IMR-90 (cell line): Measurements from ENCODE around the gene MS4A5. TPM values are rescaled to one million over a fixed set of nuclear protein-coding genes. Genes with fewer than 3 reads are reported as not detected.

ENCODE experiments used
- ATAC-seq: fragments of 200-7000 bp; cut with Tn5 transposase; 2 replicates; pipeline ENCODE4 v1.9.1; 2020; ENCODE audit warnings: low read depth, mild to moderate bottlenecking, moderate library complexity
- BruUV-seq: library from RNA; stranded (reverse); fragments of 400-500 nt; replicated peaks from 2 replicates; lab custom pipeline; 2021; lab: Mats Ljungman, UMichigan
- CTCF ChIA-PET: fragments of 300-600 bp; formaldehyde crosslinking; extraction: SDS; loops from one replicate; lab custom pipeline; 2021; ENCODE audit warnings: antibody characterized with exemption; lab: Yijun Ruan, JAX
- POLR2A ChIA-PET: fragments of 300-600 bp; sonication (Branson Sonifier 250); formaldehyde crosslinking; loops from one replicate; lab custom pipeline; 2022; ENCODE audit warnings: antibody characterized with exemption; ENCODE audit not compliant: unreplicated experiment; lab: Charles Lee
- DNase-seq: peaks from one replicate; pipeline ENCODE4 v3.0.0; 2013
- H2AFZ ChIP-seq: replicated peaks from 2 replicates; pipeline ENCODE3; 2013; ENCODE audit warnings: low read length, mild to moderate bottlenecking; ENCODE audit not compliant: poor library complexity
- H2AK5ac ChIP-seq: 2 replicates; pipeline ENCODE4 v1.6.1; 2013; ENCODE audit warnings: low read depth, low read length, inconsistent platforms
- H2AK9ac ChIP-seq: replicated peaks from 2 replicates; pipeline ENCODE3; 2013; ENCODE audit warnings: mild to moderate bottlenecking, low read depth, low read length, moderate library complexity; ENCODE audit not compliant: poor library complexity
- H2BK120ac ChIP-seq: 2 replicates; pipeline ENCODE4 v1.6.1; 2013; ENCODE audit warnings: low read depth, low read length, inconsistent platforms
- H2BK15ac ChIP-seq: 3 replicates; pipeline ENCODE4 v1.6.1; 2013; ENCODE audit warnings: low read depth, low read length, inconsistent platforms
- H2BK20ac ChIP-seq: 2 replicates; pipeline ENCODE4 v1.6.1; 2013; ENCODE audit warnings: low read depth, mild to moderate bottlenecking, inconsistent platforms, low read length, moderate library complexity
- H2BK5ac ChIP-seq: 2 replicates; pipeline ENCODE4 v1.6.1; 2013; ENCODE audit warnings: mild to moderate bottlenecking, low read depth, low read length, inconsistent platforms; ENCODE audit not compliant: poor library complexity, severe bottlenecking
- H3K14ac ChIP-seq: replicated peaks from 2 replicates; pipeline ENCODE4 v1.6.1; 2013; ENCODE audit warnings: low read depth, low read length, inconsistent platforms
- H3K18ac ChIP-seq: 2 replicates; pipeline ENCODE4 v1.6.1; 2013; ENCODE audit warnings: low read depth, low read length, control low read depth
- H3K23ac ChIP-seq: 2 replicates; pipeline ENCODE4 v1.6.1; 2013; ENCODE audit warnings: low read depth, low read length, inconsistent platforms
- H3K27ac ChIP-seq: 2 replicates; pipeline ENCODE4 v1.5.1; 2013; ENCODE audit warnings: mild to moderate bottlenecking, control low read depth, low read length; ENCODE audit not compliant: insufficient read depth
- H3K27me3 ChIP-seq: 2 replicates; pipeline ENCODE4 v1.6.1; 2013; ENCODE audit warnings: low read length; ENCODE audit not compliant: control insufficient read depth, insufficient read depth
- H3K36me3 ChIP-seq: 2 replicates; pipeline ENCODE4 v1.6.1; 2013; ENCODE audit warnings: low read length, mixed read lengths; ENCODE audit not compliant: control insufficient read depth, insufficient read depth
- H3K4ac ChIP-seq: 2 replicates; pipeline ENCODE4 v1.6.1; 2013; ENCODE audit warnings: low read depth, low read length, inconsistent platforms
- H3K4me1 ChIP-seq: 2 replicates; pipeline ENCODE4 v1.6.1; 2013; ENCODE audit warnings: low read length, mixed read lengths; ENCODE audit not compliant: control insufficient read depth, insufficient read depth
- H3K4me2 ChIP-seq: 2 replicates; pipeline ENCODE4 v1.6.1; 2013; ENCODE audit warnings: low read depth, mild to moderate bottlenecking, control low read depth, low read length, moderate library complexity
- H3K4me3 ChIP-seq: 2 replicates; pipeline ENCODE4 v1.5.1; 2013; ENCODE audit warnings: low read depth, mild to moderate bottlenecking, control low read depth, low read length, moderate library complexity; ENCODE audit not compliant: insufficient read depth
- H3K56ac ChIP-seq: 2 replicates; pipeline ENCODE4 v1.6.1; 2013; ENCODE audit warnings: low read length, inconsistent platforms; ENCODE audit not compliant: insufficient read depth; ENCODE audit errors: extremely low read depth
- H3K79me1 ChIP-seq, 2 experiments: 2 replicates each; pipeline ENCODE4 v1.6.1; 2013; ENCODE audit warnings: low read length in 2 of 2, inconsistent platforms in 1 of 2, low read depth in 1 of 2
- H3K9ac ChIP-seq: 2 replicates; pipeline ENCODE4 v1.6.1; 2013; ENCODE audit warnings: low read depth, low read length, control low read depth
- H3K9me1 ChIP-seq: 2 replicates; pipeline ENCODE4 v1.6.1; 2013; ENCODE audit warnings: low read length, inconsistent platforms; ENCODE audit not compliant: insufficient read depth
- H3K9me3 ChIP-seq: 2 replicates; pipeline ENCODE4 v1.6.1; 2013; ENCODE audit warnings: low read length; ENCODE audit not compliant: control insufficient read depth, insufficient read depth
- H4K20me1 ChIP-seq: 2 replicates; pipeline ENCODE4 v1.6.1; 2013; ENCODE audit warnings: low read length, inconsistent platforms; ENCODE audit not compliant: insufficient read depth
- H4K5ac ChIP-seq: 2 replicates; pipeline ENCODE4 v1.6.1; 2013; ENCODE audit warnings: mild to moderate bottlenecking, low read depth, low read length, control low read depth
- H4K8ac ChIP-seq, 2 experiments: 2 replicates each; pipeline ENCODE4 v1.6.1; 2013; ENCODE audit warnings: low read depth in 2 of 2, low read length in 2 of 2, control low read depth in 1 of 2, inconsistent platforms in 1 of 2
- H4K91ac ChIP-seq: 2 replicates; pipeline ENCODE4 v1.6.1; 2013; ENCODE audit warnings: low read depth, low read length, inconsistent platforms; ENCODE audit not compliant: insufficient read depth
- BHLHE40 ChIP-seq: fragments of 150-350 bp; IDR thresholded peaks from 2 replicates; pipeline ENCODE4 v1.6.1; 2016; ENCODE audit warnings: mild to moderate bottlenecking, low read depth, low read length
- MAFK ChIP-seq: IDR thresholded peaks from 2 replicates; pipeline ENCODE4 v1.6.1; 2012; ENCODE audit warnings: low read depth, low read length, improper control_type of control experiment
- MXI1 ChIP-seq: IDR thresholded peaks from 2 replicates; pipeline ENCODE4 v1.6.1; 2012; ENCODE audit warnings: low read depth, mild to moderate bottlenecking, low read length, moderate library complexity, borderline replicate concordance
- NFE2L2 ChIP-seq: fragments of 150-350 bp; IDR thresholded peaks from 2 replicates; pipeline ENCODE4 v1.6.1; 2016; ENCODE audit warnings: low read depth, mild to moderate bottlenecking, low read length
- RAD21 ChIP-seq: IDR thresholded peaks from 2 replicates; pipeline ENCODE4 v1.6.1; 2012; ENCODE audit warnings: low read length, improper control_type of control experiment
- RCOR1 ChIP-seq: IDR thresholded peaks from 2 replicates; pipeline ENCODE4 v1.6.1; 2012; ENCODE audit warnings: mild to moderate bottlenecking, low read length, improper control_type of control experiment; ENCODE audit not compliant: insufficient replicate concordance
- RFX5 ChIP-seq: IDR thresholded peaks from 2 replicates; pipeline ENCODE4 v1.8.0; 2012; ENCODE audit warnings: low read depth, mild to moderate bottlenecking, low read length, moderate library complexity
- SMC3 ChIP-seq: fragments of 150-350 bp; IDR thresholded peaks from 2 replicates; pipeline ENCODE4 v1.6.1; 2016; ENCODE audit warnings: low read depth, mild to moderate bottlenecking, antibody characterized with exemption, low read length, moderate library complexity
- dilution Hi-C: fragments of 300-500 bp; cut with HindIII; formaldehyde crosslinking; loops from one replicate; pipeline ENCODE4 v1.14.3; 2018; ENCODE audit warnings: low sequenced_read_pairs; ENCODE audit not compliant: unreplicated experiment
- in situ Hi-C: fragments of 300-500 bp; cut with MboI; formaldehyde crosslinking; loops from 3 replicates; pipeline ENCODE4 v1.14.3; 2019; ENCODE audit warnings: low sequenced_read_pairs, inconsistent platforms, mixed read lengths
- intact Hi-C: fragments of 100-400 bp; cut with micrococcal nuclease; formaldehyde crosslinking; loops from 2 replicates; pipeline ENCODE4 v1.10.0; 2022
- polyA plus RNA-seq, 3 experiments: library from polyadenylated mRNA; depleted of rRNA; stranded (reverse); fragments of >200 nt; gene quantifications; 2 replicates each; pipeline ENCODE4 v1.2.3, GENCODE V29; 2012; ENCODE audit warnings: low replicate concordance in 1 of 3
- total RNA-seq: library from RNA; depleted of rRNA; stranded (reverse); fragments of >200 nt; gene quantifications from 2 replicates; pipeline ENCODE4 v1.2.3, GENCODE V29; 2012
- TF ChIP-seq, protein P1 (sequence below): fragments of 150-350 bp; IDR thresholded peaks from 2 replicates; pipeline ENCODE4 v1.6.1; 2016; ENCODE audit warnings: low read depth, mild to moderate bottlenecking, low read length, moderate library complexity, borderline replicate concordance
- TF ChIP-seq, protein P2 (sequence below): conservative IDR thresholded peaks from 2 replicates; pipeline ENCODE4 v1.5.1; 2012; ENCODE audit warnings: mild to moderate bottlenecking, low read depth, low read length, improper control_type of control experiment

MS4A5 gene
- total and polyA plus RNA-seq, 2 of the 4 experiments (the other 2 are of a cell fraction): not detected

DNA sequence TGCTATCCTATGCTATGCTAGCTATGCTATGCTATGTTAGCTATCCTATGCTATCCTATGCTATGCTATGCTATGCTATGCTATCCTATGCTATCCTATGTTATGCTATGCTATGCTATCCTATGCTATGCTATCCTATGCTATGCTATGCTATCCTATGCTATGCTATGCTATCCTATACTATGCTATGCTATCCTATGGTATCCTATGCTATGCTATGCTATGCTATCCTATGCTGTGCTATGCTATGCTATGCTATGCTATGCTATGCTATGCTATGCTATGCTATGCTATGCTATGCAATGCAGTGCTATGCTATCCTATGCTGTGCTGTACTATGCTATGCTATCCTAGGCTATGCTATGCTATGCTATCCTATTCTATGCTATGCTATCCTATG, 17.7 kb downstream of the MS4A5 start:
- H2BK15ac ChIP-seq: no peak overlapping the region
- H3K79me1 ChIP-seq: no peaks in the 10 kb centered on the region
- H3K23ac ChIP-seq: no peak overlapping the region
- H4K8ac ChIP-seq: no peak overlapping the region
- H2BK20ac ChIP-seq: no peak overlapping the region
- H3K9ac ChIP-seq: no peak overlapping the region
- intact Hi-C loops (no loop called here), dilution Hi-C loops (no loop called here), in situ Hi-C loops (no loop called here)
- no peak overlapping the region for H3K18ac ChIP-seq
- ATAC-seq (no peak), DNase-seq (no peak)
- BruUV-seq: no TSS peak
- H2AK9ac ChIP-seq: no peak overlapping the region
- CTCF ChIA-PET: no interaction called here
- H4K5ac ChIP-seq: no peak overlapping the region
- H3K27me3 ChIP-seq: no peaks in the 10 kb centered on the region
- H4K20me1 ChIP-seq: no peaks in the 10 kb centered on the region
- H2BK5ac ChIP-seq: no peak overlapping the region
- no peaks in the 10 kb centered on the region for H3K9me3 ChIP-seq
- no peak overlapping the region for H3K4me3 ChIP-seq
- H3K9me1 ChIP-seq: no peaks in the 10 kb centered on the region
- no peak overlapping the region for H3K27ac ChIP-seq
- no peak overlapping the region for H3K56ac ChIP-seq
- H2BK120ac ChIP-seq: no peak overlapping the region
- no peak overlapping the region for H3K4me2 ChIP-seq
- H3K36me3 ChIP-seq: no peaks in the 10 kb centered on the region
- H3K14ac ChIP-seq: no peak overlapping the region
- H2AFZ ChIP-seq: no peak overlapping the region
- H3K4ac ChIP-seq: no peak overlapping the region
- H2AK5ac ChIP-seq: no peak overlapping the region
- POLR2A ChIA-PET: no interaction called here
- no peaks in the 10 kb centered on the region for H3K4me1 ChIP-seq
- TF ChIP-seq NFE2L2 (no peak), MXI1 (no peak), RAD21 (no peak), RFX5 (no peak), MAFK (no peak), RCOR1 (no peak), BHLHE40 (no peak), SMC3 (no peak)
- TF ChIP-seq, protein P1, sequence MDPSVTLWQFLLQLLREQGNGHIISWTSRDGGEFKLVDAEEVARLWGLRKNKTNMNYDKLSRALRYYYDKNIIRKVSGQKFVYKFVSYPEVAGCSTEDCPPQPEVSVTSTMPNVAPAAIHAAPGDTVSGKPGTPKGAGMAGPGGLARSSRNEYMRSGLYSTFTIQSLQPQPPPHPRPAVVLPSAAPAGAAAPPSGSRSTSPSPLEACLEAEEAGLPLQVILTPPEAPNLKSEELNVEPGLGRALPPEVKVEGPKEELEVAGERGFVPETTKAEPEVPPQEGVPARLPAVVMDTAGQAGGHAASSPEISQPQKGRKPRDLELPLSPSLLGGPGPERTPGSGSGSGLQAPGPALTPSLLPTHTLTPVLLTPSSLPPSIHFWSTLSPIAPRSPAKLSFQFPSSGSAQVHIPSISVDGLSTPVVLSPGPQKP: no peak
- TF ChIP-seq, protein P2, sequence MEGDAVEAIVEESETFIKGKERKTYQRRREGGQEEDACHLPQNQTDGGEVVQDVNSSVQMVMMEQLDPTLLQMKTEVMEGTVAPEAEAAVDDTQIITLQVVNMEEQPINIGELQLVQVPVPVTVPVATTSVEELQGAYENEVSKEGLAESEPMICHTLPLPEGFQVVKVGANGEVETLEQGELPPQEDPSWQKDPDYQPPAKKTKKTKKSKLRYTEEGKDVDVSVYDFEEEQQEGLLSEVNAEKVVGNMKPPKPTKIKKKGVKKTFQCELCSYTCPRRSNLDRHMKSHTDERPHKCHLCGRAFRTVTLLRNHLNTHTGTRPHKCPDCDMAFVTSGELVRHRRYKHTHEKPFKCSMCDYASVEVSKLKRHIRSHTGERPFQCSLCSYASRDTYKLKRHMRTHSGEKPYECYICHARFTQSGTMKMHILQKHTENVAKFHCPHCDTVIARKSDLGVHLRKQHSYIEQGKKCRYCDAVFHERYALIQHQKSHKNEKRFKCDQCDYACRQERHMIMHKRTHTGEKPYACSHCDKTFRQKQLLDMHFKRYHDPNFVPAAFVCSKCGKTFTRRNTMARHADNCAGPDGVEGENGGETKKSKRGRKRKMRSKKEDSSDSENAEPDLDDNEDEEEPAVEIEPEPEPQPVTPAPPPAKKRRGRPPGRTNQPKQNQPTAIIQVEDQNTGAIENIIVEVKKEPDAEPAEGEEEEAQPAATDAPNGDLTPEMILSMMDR: no peak
- H4K91ac ChIP-seq: no peak overlapping the region
